GM12801 (cell line): ENCODE data around the gene HBS1L.

Source experiments
- CTCF ChIP-seq: IDR thresholded peaks from one replicate; pipeline ENCODE4 v1.5.1; 2011; ENCODE audit warnings: control low read depth; ENCODE audit not compliant: insufficient read length; ENCODE audit errors: extremely low read depth

HBS1L gene

GRCh38 chr6:135054569-135055498, at the start of gene HBS1L:
Gene HBS1L (minus strand): TSS chr6:135054822. CDS start chr6:135054691, 131 bp downstream.
- no peak for TF ChIP-seq CTCF

DNA sequence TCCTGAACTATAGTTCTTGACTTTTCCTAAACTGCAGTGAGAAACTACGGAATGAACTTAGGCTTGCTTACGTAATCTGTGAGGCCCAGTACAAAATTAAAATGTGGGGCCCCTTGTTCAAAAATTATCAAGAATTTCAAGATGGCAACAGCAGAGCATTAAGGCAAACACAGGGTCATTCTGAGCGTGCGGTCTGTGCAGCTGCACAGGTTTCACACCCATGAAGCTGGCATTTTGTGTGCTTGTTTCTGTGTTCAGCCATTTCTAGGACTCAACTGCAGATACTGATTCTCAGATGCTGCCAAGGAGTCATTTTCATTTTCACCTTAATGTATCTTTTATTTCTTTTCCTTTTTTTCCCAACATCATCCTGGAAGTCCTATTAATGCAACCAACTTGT, 49.6 kb upstream of the HBS1L start:
- TF ChIP-seq CTCF = no peak

DNA sequence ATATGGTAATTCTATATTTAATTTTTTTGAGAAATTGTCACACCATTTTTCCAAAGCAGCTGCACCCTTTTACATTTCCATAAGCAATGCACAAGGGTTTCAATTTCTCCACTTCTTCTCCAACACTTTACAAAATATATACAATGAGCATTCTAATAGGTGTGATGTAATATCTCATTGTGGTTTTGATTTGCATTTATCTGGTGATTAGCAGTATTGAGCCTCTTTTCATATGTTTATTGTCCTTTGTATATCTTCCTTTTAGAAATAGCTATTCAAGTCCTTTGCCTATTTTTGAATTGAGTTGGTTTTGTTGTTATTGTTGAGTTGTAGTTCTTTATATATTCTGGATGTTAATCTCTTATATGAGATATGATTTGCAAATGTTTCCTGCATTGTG, 47.6 kb upstream of the HBS1L start:
- TF ChIP-seq CTCF = no peak

DNA sequence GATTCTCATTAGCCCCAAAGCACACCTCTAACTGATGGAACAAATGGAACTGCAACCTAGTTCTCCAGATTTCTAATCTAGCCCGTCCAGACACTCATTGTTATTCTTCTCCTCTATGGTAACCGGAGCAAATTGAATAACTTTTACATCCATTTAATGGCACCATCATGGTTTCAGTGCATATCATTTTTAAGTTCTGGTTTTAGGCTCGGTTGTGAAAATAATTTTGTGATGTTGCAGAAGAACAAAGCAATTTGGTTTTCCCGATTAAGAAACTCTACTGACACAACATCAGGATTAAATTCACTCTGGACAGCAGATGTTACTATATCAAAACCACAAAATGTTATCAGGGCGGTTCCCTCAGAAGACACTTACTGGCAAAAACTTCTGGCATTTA, 42.5 kb upstream of the HBS1L start:
- no peak for TF ChIP-seq CTCF

- no peak for TF ChIP-seq CTCF
Observed at GRCh38 chr6:135096403-135097130, 41.9 kb upstream of the HBS1L start.

DNA sequence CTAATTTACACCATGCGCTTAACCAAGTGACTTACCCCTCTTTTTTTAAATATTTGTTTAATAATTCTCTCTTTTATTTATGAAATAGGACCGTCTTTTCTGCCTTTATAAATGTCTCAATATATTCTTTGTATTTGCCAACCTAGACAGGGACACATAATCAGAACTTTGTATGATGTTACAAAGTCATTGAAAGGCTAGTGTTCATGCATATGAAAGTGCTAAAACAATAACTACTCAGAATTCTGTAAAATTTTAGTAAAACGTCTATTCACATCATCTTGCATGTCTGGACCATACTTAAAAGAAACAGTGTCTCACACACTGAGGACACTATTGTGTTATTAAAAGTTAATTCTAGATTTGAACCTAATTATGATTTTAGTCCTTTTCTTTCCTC, 41.1 kb upstream of the HBS1L start:
- no peak for TF ChIP-seq CTCF

DNA sequence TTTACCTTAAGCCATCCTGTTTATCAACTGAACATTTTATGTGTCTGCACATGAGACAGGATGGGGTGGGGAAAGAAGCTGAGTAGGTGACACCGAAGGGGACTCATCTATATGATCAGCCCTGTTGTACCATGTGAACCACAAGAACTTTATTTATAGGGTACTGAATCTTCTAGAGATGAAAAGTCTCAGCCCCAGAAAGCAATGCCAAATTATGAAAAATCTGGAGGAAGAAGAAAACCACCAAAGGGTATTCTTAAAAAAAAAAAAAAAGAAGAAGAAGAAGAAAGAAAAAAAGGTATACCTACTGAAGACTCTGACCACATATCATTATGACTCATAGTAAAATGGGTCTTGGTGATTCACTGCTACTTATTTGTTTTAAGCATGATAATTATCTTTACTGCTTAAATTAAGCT, 39.8 kb upstream of the HBS1L start:
- no peak for TF ChIP-seq CTCF
